ENCODE data around the gene PICALM.

DNA sequence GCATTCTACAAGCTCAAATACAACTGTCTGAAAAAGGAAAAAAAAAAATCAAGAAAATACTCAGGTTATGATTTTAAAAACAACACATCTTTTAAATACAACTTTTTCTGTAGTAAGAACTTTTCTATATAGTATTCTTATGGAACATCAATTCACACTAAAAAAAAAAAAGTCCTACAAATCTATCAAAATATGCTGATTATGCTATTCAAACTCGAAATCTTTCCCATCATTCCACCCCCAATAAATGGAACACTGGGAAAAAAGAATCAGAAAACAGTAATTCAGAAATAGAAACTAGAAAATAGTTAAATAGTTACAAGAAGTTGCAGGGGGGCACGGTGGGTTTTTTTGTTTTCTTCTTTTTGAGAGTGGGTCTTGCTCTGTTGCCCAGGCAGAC is 77.4 kb downstream of the PICALM start:
- TF ChIP-seq, protein P1, sequence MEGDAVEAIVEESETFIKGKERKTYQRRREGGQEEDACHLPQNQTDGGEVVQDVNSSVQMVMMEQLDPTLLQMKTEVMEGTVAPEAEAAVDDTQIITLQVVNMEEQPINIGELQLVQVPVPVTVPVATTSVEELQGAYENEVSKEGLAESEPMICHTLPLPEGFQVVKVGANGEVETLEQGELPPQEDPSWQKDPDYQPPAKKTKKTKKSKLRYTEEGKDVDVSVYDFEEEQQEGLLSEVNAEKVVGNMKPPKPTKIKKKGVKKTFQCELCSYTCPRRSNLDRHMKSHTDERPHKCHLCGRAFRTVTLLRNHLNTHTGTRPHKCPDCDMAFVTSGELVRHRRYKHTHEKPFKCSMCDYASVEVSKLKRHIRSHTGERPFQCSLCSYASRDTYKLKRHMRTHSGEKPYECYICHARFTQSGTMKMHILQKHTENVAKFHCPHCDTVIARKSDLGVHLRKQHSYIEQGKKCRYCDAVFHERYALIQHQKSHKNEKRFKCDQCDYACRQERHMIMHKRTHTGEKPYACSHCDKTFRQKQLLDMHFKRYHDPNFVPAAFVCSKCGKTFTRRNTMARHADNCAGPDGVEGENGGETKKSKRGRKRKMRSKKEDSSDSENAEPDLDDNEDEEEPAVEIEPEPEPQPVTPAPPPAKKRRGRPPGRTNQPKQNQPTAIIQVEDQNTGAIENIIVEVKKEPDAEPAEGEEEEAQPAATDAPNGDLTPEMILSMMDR (IDR thresholded peaks at IDR 0.05): no peak
- no peak for TF ChIP-seq POLR2A (IDR thresholded peaks at IDR 0.05)
